Dedifferentiated amniotic fluid mesenchymal stem cell (primary cell): ENCODE data around the gene TSPAN11.
A peak's percentile ranks its signal among the peaks of the same experiment; 100 is the strongest.
"Not testable (repeated sequence)": the region's sequence is repeated elsewhere in the genome, so short reads cannot be mapped to it uniquely, and the experiment has no call there.

ENCODE experiments used
- DNase-seq: peaks from one replicate; pipeline ENCODE4 v3.0.0-alpha.2; 2016; ENCODE audit errors: extremely low spot score

Gene TSPAN11

DNA sequence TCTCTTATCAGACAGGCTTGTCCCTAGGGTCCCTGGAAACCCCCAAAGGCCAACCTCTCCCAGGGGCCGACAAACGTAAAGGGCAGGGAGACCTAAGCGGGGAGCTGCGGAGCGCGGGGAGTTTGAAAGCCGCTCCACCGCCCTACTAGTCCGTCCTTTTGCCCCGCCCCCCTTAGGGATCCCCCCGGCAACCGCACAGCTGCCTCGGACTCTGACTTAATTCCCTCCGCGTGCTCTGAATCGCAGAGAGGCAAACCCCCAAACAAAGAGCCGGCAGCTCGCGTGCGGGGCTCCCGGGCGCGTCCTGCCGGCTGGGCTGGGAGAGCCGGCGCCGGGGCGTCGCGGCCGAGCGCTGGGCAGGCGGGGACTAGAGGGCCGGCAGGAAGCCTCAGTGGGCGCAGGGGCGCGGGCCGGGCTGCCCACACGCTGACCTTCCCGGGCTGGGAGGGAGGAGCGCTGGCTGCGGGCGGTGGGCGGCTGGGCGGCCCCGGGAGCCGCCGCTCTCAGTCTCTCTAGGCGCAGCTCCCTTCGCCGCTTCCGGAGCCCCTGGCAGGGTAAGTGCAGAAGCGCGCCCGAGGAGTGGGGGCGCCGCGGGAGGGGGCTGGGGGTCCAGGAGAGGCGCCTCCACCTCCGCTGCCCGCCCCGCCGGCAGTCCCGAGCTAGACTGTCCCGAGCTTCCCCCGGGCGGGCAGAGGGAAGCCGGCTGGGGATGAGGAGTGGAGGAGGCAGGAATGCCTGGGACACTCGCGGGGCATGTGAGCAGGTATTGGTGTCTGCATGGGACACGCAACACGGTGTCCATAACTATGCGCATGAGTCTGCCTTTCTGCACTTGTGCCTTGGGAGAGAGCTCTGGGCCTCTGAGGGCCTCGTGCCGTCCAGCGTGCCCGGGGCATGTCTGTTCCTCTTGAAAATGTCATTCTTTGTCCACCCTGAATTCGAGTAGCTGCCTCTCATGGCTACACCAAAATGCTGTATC, at the start of gene TSPAN11:
Gene TSPAN11, plus strand, starts transcription at position 506 of the 979 bp plus-strand sequence. CDS start 27,244 bp downstream, outside the sequence.
- peak; percentile 31 for DNase-seq

DNA sequence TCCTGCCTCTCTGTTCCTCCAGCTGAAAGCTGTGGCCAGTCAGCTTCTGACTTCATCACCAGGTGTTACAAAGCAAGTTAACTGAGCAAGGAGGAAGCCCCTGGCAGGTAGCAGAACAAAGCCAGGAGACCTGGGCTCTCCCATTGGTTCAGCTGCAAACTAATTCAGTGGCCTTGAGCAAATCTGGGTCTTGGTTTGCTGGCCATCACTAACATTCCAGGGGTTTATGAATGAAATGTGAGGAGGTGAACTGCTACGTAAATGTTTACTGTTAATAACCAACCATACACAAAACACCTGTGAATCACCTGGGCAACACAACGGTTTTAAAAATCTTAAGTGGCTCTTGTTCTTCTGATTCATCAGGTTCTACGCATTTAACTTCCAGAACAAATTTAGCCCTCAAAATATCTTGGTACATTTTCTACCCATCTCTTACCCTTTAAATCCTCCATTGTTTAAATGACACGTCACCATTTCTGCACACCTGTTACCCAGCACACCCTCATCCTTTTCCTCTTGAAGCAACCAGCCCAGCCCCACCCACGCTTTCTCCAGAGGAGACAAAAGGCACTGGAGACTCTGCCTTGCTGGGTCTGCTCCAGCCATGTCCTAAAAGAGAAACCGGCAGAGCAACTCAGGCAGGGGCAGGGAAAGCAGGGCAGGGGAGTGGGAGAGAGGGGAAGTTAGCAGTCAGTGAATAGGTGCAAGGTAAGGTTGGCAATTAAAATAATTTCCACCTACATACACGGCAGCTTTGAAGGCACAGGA, 49.3 kb upstream of the TSPAN11 start:
- DNase-seq, result no peak

- DNase-seq, result no peak
Measured at GRCh38 chr12:30878024-30878423, 48.5 kb upstream of the TSPAN11 start.

DNA sequence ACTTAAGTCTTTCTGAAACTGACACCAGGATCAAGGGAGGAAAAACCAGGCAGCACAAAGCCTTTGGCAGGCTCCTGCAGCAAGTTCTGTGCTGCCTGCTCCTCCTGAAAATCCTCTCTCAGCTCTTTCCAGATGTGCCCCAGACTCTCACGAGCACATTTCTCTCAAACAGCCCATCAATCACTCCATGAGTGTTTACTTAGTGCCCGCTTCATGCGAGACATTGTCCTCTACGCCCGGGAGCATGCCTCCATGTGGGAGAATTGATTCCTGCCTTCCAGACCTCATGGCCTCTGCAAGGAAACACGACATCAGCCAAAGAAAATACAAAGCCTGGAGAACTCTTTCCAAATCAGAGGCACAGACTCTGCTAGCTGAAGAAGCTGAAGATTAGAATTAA, 46.5 kb upstream of the TSPAN11 start:
- no peak for DNase-seq

DNA sequence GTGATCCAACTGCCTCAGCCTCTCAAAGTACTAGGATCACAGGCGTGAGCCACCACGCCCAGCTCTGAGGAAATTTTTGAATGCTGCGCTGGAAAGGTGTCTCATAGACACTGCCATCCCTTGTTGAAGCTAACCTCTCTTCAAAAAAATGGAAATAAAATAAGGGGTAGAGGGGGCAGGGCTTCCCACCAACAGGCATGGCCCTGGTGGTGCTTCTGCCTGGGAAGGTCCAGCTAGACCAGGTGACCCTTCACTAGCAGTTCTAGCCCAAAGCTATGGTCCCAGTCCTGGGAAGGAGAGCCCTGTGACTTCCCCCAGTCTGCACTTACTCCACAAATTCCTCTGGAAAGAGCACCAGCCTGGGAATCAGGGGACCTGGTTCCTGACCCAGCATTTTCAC, 45.7 kb upstream of the TSPAN11 start:
- DNase-seq, result no peak

DNA sequence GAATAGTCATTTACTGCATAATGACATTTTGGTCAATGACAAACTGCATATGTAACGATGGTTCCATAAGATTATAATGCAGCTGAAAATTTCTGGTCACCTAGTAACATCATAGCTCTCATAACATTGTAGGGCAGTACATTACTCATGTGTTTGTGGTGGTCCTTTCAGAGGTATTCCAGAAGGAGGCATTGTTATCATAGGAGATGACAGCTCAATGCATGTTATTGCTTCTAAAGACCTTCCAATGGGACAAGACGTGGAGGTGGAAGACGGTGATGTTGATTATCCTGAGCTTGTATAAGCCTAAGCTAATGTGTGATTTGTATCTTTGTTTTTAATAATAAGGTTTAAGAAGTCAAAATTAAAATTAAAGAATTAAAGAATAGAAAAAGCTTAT, 43.8 kb upstream of the TSPAN11 start:
- no peak for DNase-seq

- DNase-seq, result no peak
Measured at GRCh38 chr12:30884799-30885198, 41.7 kb upstream of the TSPAN11 start.

DNA sequence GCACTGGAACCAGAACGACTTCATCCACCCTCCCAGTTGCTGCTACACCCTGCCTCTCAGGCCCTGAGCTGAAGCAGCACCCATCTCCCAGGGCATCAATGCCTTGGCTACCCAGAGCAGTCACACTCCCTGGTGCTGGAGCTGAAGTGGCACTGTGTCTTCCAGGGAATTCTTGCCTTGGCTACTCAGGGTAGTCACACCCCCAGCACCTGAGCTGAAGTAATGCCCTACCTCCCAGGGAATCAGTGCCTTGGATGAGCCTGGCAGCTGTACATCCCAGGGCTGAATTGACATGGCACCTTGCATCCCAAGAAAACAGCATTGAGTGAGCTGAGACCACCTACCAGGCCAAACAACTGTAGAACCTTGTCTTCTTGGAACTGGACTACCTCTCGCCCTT, 41.2 kb upstream of the TSPAN11 start:
- DNase-seq, result no peak

GRCh38 chr12:30887226-30887625, 39.3 kb upstream of the TSPAN11 start:
- DNase-seq, result no peak

- no peak for DNase-seq
Measured at GRCh38 chr12:30888241-30888640, 38.3 kb upstream of the TSPAN11 start.

GRCh38 chr12:30894531-30894930, 32.0 kb upstream of the TSPAN11 start:
- DNase-seq, result not testable (repeated sequence)

DNA sequence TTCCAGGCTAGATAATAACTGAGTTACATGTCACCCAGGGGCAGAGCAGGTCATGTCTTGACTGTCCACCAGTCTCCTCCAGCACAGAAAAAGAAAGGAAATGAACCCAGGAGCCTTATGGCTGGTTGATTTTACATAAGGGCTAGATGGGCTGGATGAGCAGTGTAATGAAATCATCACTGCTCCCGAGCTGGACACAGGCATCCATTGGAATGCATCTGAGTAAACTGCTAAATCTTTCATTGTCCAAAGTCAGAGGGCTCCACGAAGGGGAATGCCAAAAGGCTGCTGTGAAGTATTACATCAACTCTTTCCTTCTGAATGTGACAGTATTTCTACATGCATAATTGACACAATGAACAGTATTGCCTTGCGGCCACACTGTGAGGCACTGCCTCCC, 30.1 kb upstream of the TSPAN11 start:
- peak; percentile 41 for DNase-seq

DNA sequence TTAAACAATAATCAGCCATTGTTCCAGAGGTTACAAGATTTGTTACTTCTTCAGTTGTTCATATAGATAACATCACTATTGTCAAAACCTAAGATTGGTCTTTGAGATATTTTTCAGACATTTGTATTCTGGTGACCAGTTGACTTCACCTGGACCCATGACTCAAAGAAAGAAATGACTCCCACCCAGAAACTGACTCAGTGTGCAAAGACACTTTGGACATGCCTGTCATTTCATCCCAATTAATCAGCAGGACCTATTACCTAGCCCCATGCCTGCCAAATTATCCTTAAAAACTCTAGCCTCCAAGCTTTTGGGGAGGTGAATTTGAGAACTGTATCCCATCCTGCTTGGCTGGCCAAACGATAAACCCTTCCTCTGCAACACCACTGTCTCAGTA, 27.7 kb upstream of the TSPAN11 start:
- no peak for DNase-seq

- DNase-seq, result no peak
Measured at GRCh38 chr12:30900351-30900750, 26.2 kb upstream of the TSPAN11 start.

- DNase-seq, result no peak
Measured at GRCh38 chr12:30902001-30902400, 24.5 kb upstream of the TSPAN11 start.

DNA sequence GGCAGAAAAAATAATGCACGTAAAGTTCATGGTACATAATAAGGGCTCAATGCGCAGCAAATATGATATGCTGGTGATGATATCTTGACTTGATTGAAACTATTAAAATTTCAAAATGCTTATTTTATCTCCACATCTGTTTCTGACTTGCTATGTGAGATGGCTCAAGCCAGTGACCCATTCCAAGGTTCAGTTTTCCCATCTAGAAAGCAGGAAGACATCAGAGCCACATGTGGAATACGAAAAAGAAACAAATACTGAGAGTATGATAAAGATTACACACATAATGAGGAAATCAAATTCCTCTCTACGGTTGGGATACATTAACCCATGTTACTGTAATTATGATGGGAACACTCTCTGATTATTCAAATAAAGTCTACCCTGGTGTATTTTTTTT, 24.0 kb upstream of the TSPAN11 start:
- no peak for DNase-seq

GRCh38 chr12:30905463-30906009, 21.0 kb upstream of the TSPAN11 start:
- no peak for DNase-seq

- DNase-seq, result no peak
Measured at GRCh38 chr12:30908076-30908721, 18.3 kb upstream of the TSPAN11 start.

GRCh38 chr12:30908722-30909348, 17.7 kb upstream of the TSPAN11 start:
- DNase-seq, result peak; percentile 94

- DNase-seq, result no peak
Measured at GRCh38 chr12:30909349-30910037, 17.1 kb upstream of the TSPAN11 start.

- DNase-seq, result no peak
Measured at GRCh38 chr12:30910038-30910350, 16.6 kb upstream of the TSPAN11 start.
